Islet of Langerhans (tissue), 1 donor: Measurements from ENCODE around the gene KLHL3.
A peak's percentile ranks its signal among the peaks of the same experiment; 100 is the strongest.
"Not testable (repeated sequence)": the region's sequence is repeated elsewhere in the genome, so short reads cannot be mapped to it uniquely, and the experiment has no call there.

Experiments used
- FAIRE-seq: peaks from one replicate; lab custom pipeline; 2011; peaks lifted over from hg19 to GRCh38; lab: Jason Lieb, UNC

KLHL3 gene, protein sequence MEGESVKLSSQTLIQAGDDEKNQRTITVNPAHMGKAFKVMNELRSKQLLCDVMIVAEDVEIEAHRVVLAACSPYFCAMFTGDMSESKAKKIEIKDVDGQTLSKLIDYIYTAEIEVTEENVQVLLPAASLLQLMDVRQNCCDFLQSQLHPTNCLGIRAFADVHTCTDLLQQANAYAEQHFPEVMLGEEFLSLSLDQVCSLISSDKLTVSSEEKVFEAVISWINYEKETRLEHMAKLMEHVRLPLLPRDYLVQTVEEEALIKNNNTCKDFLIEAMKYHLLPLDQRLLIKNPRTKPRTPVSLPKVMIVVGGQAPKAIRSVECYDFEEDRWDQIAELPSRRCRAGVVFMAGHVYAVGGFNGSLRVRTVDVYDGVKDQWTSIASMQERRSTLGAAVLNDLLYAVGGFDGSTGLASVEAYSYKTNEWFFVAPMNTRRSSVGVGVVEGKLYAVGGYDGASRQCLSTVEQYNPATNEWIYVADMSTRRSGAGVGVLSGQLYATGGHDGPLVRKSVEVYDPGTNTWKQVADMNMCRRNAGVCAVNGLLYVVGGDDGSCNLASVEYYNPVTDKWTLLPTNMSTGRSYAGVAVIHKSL

GRCh38 chr5:137735555-137736284 is at the start of gene KLHL3:
Gene KLHL3 (minus strand): TSS chr5:137736089. CDS start chr5:137735646, 443 bp downstream.
- no peak for FAIRE-seq

DNA sequence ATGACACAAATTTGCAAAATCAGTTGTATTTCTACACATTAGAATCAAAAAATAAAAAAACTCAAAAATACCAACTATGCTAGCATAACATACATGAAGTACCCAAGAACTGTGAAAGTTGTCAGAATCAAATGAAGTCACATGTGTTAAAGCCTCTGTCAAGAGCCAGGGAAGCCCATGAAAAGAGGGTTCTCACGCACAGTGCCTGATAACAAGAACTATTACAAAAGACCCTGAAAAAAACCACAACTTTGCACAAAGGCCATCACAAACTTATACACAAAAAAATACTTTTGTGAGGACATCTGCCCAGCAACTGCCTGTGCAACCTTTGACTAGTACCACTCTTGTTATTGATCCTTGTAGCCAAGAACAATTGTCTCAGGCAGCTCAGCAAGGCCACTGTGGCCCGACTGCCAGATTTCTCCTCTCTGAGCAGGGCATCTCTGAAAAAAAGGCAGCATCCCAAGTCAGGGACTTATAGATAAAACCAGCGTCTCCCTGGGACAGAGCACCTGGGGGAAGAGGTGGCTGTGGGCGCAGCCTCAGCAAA is 47.2 kb upstream of the KLHL3 start:
- FAIRE-seq, result no peak

DNA sequence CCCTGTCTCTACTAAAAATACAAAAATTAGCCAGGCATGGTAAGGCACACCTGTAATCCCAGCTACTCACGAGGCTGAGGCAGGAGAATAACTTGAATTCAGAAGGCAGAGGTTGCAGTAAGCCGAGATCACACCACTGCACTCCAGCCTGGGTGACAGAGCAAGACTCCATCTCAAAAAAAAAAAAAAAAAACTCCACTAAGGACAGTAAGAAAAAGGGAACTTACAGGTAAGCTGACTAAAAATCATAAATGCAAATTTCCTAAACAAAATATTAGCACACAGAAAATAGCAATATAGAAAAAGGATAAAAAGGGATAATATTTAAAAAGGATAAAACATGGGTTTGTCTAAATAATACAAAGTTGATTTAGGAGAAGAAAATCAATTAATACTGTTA is 46.2 kb upstream of the KLHL3 start:
- no peak for FAIRE-seq

- FAIRE-seq, result peak; percentile 98
Measured at GRCh38 chr5:137778772-137779564, 43.1 kb upstream of the KLHL3 start.

- FAIRE-seq, result not testable (repeated sequence)
Measured at GRCh38 chr5:137767937-137768336, 32.0 kb upstream of the KLHL3 start.

DNA sequence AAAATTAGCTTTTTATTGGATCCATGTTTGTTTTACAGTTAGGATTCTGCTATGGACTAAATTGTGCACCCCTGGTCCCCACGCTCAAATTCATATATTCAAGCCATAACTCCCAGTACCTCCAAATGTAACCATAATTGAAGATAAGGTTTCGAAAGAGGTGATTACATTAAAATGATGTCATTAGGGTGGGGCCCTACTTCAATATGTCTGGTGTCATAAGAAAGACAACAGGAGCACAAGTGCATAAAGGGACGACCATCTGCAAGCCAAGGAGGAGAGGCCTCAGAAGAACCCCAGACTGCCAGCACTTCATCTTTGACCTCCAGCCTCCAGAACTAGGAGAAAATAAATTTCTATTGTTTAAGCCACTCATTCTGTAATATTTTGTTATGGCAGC is 25.7 kb upstream of the KLHL3 start:
- no peak for FAIRE-seq

- FAIRE-seq, result no peak
Measured at GRCh38 chr5:137760719-137761516, 25.0 kb upstream of the KLHL3 start.

GRCh38 chr5:137760294-137760693 is 24.4 kb upstream of the KLHL3 start:
- FAIRE-seq, result no peak

- no peak for FAIRE-seq
Measured at GRCh38 chr5:137758715-137759306, 22.9 kb upstream of the KLHL3 start.

GRCh38 chr5:137758121-137758520 is 22.2 kb upstream of the KLHL3 start:
- no peak for FAIRE-seq

- no peak for FAIRE-seq
Measured at GRCh38 chr5:137757634-137758033, 21.7 kb upstream of the KLHL3 start.

DNA sequence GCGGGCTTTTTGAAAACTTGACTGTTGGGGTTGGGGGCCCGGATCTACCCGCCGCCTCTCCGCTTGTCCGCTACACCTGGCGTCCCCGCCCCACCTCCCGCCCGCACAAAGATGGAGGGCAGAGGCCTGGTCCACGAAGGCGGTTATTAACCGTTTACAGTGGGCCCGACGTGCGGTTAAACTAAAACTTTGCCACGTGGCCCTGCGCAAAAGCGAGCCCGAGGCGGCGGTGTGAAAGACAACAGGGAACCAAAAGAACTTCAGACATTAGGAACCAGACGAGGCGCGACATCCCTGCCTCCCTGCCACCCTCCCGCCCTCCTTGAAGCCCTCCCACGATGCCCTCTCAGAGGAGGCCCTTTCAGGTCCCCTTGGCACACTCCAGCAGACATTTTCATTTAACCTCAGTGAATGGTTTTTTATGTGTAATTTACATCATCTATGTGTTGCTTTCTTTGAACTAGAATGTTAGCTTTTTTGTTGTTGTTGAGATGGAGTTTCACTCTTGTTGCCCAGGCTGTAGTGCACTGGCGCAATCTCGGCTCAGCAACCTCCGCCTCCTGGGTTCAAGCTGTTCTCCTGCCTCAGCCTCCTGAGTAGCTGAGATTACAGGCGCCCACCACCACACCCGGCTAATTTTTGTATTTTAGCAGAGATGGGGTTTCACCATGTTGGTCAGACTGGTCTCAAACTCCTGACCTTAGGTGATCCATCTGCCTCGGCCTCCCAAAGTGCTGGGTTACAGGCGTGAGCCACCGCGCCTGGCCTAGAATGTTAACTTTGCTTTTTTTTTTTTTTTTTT is 19.3 kb upstream of the KLHL3 start:
- no peak for FAIRE-seq

- FAIRE-seq, result no peak
Measured at GRCh38 chr5:137754188-137754960, 18.5 kb upstream of the KLHL3 start, which contains the start of gene HNRNPA0. Gene HNRNPA0 (minus strand): TSS chr5:137754363. CDS start chr5:137754066, 297 bp downstream.

DNA sequence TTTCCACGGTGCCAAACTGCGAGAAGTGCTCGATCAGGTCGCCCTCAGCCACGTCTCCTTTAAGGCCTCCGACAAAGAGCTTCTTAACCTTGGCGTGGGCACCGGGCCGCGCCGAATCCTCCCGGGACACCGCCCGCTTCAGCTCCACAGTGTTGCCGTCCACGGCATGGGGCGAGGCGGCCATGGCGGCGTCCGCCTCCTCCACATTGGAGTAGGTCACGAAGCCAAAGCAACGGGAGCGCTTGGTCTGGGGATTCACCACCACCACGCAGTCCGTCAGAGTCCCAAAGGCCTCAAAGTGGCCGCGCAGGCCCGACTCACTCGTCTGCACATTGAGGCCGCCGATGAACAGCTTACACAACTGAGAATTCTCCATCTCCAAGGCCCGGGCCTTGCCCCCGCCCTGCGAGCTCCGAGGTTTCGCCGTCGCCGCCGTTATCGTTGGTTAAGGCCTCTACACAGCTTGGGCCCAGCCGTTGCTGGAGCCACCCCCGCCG is 17.9 kb upstream of the KLHL3 start:
- FAIRE-seq, result no peak

- FAIRE-seq, result no peak
Measured at GRCh38 chr5:137752905-137753690, 17.2 kb upstream of the KLHL3 start.

DNA sequence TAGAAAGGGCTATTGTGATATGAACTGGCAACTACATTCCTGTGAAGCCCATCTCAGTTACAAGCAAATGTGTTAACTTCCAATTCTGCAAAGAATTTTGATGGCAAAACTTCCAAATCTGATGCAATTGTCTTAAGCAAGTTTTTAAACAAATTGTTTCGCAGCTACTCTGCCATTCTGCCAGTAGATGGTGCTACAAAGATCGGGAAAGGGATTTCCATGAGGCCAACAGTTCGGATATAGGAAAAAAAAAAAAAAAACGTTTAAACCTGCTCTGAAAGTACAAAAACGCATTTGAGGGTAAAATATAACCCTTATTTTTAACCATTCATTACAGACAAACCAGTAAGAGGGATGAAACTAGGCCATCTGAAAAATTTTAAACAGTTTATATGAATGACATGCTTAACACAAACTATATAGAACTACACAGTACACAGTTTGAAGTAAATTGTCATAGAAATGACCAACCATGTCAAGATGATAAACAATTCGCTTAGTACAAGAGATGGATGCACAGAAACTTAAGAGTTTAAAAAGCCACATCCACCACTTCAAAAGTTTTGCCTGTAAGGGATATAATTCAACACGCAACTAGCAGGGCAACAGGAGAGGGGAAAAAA is 16.1 kb upstream of the KLHL3 start:
- FAIRE-seq, result peak; percentile 91

- no peak for FAIRE-seq
Measured at GRCh38 chr5:137750436-137750835, 14.5 kb upstream of the KLHL3 start.

DNA sequence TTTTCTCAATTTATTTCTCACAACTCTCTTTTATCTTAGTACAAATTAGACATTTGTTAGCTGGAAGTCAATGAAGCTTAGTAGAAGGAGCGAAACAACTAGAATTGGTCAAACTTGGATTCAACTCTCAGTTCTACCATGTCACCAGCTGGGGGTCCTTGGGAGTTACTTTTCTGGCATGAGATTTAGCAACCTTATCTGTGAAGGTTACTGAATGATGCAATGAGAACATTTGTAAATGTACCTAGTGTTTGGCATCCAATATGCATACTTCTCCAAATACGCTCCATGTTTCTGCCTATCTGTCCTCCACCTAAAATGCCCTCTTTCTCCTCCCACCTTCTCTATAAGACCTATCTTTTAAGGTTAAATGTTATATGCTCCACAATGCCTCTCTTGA is 12.0 kb upstream of the KLHL3 start:
- FAIRE-seq, result no peak
